HG03103 (cell line): ENCODE measurements around the gene WDR20.
A peak's percentile ranks its signal among the peaks of the same experiment; 100 is the strongest.

ENCODE experiments used
- ATAC-seq: cut with Tn5 transposase; IDR thresholded peaks from one replicate; pipeline ENCODE4 v1.9.1; 2021; ENCODE audit warnings: low read depth; ENCODE audit not compliant: unreplicated experiment

WDR20 gene

DNA sequence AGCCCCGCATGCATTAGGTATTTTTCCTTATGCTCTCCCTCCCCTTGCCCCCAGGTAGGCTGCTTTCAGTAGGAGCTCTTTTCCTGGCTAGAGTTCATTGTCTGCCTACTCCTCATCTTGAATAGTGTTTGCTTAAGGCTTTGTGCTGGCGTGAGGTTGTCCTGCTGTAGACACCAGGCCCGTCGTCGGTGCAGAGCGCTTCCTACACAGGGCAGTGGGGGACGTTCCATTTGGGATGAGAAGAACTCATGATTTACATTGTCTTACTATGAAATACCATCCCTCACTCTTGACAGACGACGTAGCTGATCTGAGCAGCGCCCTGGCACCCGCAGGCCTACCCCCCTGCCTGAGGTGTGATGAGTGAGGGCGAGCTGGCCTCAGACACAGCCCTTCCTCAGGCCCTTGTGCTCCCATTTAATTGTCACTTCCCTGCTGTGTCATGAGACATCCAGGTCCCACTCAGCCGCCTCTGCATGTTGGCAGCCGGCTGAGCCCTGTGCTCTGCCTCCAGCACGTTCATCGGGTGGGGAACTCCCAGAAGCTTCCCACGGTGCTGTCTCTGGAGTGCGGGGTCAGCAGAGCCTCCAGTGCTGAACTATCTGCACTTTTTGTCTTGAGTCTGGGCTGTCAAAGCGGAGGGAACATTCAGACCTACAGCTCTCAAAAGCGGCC lies 76.0 kb downstream of the WDR20 start:
- ATAC-seq = no peak

DNA sequence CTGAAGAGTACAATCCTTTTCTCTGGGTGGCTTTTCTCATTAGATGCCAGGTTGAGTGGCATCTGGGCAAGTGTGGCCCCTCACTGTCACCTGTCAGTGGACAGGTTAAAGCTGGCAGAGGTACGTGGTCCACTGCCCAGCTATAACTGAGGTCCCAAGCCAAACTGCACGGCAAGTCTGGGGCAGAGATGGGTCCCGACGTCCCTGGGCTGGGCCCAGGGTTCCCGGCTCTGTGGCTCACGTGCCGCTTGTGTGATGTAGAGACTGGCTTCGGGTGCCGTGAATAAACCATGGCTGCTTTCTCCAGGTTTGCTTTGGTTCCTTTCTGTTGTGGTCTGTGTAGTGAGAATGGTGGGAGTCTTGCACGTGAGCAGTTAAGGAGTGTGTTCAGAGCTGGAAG lies 77.7 kb downstream of the WDR20 start:
- no peak for ATAC-seq

DNA sequence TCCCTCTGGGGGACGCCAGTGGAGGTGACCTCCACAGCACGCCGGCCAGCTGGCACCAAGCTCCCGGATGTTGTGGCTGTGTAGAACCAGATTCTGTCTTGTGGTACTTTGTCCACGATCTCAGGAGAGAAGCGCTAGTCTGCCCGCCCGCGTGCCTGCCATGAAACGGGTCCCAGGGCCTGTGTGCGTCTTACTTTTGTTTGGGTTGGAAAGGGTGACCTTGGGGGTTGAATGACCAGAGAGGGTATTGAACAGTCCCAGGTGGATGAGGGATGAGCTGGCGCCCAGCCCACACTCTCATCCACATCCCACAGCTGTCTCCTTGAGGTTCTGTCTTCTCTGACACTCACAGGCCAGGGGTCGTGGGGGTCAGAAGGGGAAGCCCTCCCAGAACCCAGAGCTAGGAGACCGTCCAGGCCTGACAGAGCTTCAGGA lies 78.3 kb downstream of the WDR20 start:
- ATAC-seq = no peak

DNA sequence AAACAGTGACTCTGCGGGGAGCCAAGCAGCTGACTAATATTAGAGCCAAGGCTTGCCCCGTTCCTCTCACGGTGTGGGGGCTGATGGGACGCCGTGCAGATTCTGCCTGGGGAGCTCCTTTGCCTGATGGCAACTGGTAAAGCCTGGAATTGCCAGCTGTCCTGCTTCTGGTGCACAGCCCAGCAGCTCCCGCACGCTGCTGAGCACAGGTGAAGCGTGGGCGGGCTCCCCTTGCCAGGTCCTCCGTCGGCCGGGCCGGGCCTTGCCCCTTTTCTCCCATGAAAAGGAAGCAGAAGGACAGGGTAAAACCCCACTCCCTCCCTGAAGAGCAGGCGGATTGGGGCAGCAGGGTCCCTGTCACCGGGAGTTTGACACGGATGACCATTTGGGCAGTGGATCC lies 79.0 kb downstream of the WDR20 start:
- ATAC-seq = no peak

DNA sequence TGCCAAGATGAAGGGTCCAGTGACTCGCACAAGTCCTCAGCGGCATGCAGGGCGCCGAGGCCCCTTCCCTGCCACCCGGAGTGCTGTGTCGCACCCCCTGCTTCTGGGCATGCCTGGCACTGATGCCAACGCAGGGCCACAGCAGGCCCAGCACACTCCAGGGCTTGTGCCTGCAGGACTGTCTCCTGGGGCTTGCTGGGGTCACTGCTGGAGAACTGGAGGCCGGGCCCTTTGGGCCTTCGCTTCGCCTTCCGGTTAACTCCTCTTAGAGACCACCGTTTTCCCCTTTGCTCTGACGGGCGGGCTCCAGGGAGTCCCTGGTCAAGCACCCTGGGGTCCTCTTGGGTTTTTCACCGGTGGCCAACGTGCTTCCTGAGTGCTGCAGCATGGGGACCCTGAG lies 79.6 kb downstream of the WDR20 start:
- ATAC-seq = no peak

DNA sequence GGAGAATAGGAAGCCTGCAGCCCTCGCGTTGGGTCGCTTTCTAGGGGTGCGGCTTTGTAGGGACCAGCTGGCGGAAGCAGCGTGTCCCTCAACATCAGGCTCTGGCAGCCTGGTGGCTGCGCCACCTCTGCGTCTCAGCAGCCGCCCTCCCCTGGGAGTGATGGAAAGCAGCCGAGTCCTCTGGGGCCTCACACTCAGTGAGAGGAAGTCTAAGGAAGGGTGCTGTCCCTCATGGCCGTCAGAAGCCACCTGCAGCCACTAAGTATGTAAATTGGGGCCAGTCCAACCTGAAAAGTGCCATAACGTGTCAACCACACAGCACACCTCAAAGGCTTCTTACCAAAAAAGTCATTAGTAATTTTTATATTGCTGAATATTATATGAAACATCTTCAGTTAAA lies 80.3 kb downstream of the WDR20 start:
- peak; percentile 91 for ATAC-seq

DNA sequence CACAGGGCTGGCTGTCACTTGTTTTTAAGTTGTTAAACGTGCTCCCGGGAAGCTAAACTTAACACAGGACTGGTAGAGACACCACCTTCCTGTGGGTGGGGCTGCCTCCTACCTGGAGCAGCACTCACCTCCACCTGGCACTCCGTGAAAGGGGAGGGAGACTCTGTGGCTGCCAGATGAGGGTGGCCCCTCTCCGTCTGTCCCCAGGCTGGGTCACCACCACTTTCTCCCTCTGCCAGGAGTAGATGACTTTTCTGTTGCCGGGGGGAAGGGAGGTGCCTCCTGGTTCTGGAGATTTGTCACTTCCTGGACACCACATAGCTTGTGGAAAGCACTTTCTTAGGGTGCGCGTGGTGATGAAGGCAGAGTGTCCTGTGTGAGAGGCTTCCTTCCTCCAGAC lies 81.3 kb downstream of the WDR20 start:
- ATAC-seq = no peak

DNA sequence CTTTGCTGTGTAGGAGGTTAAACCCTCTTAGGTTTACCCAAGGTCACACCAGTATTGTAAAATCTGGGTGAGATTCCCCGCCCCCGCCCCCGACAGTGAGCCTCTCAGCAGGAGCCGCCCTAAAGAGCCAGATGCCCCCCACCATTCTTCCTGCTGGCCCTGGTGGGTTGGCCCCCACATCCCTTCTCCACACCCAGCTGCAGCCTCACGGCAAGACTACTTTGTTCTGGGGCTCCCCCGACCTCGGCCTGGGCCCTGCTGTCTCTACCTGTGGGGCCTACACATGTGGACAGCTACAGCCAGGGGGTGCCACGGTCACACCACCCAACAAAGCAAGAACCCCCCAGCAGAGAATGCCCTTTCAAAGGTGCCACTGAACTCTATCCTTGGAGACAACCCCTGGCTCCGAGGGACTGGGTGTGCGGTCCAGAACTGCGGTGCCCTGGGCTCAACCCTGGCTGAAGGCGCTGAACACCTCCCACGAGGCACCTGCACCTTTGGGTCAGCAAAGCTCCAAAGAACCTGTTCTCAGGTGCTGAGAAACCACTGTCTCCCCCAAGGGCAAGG lies 82.4 kb downstream of the WDR20 start:
- no peak for ATAC-seq

DNA sequence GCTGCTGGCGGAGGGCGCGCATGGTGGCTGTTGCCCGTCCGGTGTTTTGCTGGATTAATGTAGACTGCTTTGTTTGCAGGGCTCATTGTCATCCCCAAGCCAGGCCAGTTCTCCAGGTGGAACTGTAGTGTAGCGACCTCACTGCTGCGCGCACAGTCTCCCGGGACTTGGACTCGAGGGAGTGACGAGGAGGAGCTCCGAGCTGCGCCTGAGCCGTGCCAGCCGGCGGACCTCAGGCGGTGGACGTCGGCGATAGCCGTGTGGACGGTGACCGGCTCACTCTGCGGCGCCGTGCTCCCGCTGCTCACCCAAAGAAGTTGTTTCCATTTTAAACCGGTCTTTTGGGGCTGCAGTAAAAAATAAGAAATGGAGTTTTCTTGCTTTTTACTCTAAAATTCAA lies 83.1 kb downstream of the WDR20 start:
- no peak for ATAC-seq

DNA sequence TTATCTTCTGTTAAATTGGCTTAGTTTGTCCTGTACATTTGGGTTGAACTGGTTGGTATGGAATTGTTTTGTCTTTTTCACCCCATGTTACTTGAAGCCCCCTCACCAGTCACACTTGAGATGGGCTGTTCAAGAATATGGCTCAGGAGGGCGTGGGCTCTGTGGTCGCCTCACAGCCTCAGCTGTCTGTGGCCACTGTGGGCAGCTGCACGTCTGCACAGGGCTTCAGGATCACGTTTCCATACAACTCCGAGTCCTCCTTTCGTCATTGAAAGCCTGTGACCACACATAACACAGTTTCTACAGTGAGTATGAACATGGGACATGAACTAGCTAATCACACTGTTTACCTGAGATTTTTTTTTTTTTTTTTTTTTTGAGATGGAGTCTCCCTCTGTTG lies 84.0 kb downstream of the WDR20 start:
- ATAC-seq = no peak

DNA sequence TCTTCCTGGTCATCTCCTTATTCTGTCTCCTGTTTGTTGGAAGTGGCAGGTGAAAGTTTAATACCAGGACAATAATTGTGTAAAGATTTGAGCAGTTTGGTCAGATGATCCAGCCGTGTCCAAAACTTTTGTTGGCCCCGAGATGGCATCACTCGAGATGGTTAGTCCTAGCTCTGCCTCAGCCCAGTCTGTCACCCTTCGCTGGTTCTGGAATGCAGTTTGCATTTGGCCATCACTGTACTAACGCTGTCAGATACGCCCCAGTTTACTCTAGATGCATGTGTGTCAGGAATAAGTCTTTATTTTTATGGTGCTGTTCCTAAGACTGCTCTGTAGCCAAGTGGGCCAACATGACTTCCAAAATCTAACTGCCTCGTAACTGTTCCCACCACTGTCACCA lies 85.7 kb downstream of the WDR20 start:
- ATAC-seq = no peak

DNA sequence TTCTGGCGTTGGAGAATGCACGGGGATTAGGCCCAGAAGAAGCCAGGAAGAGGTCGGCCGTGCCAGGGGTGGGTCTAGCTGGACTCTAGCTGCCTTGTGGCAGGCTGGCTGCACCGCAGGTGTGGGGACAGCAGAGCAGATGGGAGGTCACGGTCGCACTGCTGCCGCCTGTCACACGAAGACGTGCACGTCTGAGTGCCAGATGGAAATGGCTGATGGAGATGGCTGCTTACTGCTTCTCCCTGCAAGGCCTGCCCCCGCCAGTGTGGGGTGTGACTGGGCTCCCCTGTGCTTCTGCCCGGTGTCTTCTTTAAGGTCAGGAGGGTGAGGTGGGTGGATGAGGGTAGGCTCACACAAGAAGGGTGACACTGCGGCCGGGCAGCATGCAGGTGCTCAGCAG lies 86.2 kb downstream of the WDR20 start:
- ATAC-seq = no peak

DNA sequence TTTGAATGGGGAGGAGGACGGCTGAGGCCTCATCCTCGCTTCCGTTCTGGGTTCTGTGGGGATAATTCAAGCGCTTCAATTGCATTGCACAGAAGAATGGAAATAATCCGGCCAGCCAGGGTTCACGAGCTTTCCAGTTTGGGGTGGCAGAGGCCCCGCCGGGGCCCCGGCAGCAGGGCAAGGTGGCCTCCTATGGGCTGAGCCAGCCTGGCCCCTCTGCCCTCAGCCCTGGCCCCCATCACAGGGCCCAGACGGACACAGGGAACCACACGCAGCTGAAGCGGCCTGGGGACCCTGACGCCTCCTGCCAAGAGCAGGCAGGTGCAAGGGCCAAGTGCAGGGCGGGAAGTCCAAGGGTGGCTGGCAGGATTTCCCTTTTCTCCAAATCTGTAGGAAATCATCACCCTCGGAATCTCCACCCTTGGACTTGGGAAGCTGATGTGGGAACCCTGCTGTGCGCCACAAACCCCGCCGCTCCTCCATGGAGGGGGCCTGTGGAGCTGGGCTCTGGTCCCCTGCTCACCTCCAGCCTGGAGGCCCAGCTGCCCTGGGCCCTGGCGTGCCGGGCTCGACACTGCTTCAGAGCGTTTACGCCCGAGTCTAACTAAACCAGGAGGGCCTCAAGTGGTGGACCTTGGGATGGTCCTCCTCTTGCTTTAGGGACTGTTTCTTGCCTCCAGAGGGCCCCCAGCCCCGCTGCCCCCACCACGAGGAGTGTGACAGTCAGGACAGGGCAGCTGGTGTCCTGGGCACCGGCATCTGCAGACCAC lies 86.8 kb downstream of the WDR20 start:
- no peak for ATAC-seq

DNA sequence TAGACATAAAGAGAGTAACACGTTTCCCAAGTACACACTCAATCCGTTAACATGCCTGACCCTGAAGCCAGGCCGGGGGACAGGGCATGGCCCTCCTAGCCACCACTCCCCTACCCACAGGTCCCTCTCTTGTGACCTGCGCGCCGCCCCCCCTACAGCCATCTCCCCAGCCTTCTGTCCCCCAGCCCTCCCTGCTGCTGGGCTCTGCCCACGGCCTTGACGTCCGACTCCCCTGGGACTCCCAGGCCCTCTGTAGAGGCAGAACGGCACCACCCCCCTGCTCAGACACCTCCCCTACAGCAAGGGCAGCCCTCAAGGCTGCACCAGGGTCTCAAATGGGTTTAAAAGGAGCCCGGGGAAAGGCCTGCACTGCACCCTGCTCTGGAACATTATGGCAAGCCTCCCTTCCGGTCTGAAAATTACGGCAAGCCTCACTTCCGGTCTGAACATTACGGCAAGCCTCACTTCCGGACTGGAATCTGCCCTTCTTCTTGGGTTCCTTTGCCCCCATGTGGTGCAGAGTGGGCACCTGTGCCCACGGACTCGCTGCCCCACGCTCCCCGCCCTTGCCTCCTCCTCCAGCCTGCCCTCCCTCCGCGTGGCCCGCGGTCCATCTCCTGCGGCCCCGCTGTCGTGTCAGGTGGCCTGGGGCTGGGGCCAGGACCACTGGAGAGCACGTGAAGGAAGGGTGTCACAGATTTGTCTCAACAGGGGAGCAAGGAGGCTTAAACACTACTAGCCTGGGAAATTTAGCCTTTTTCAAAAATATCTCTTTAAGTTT lies 87.7 kb downstream of the WDR20 start:
- no peak for ATAC-seq

DNA sequence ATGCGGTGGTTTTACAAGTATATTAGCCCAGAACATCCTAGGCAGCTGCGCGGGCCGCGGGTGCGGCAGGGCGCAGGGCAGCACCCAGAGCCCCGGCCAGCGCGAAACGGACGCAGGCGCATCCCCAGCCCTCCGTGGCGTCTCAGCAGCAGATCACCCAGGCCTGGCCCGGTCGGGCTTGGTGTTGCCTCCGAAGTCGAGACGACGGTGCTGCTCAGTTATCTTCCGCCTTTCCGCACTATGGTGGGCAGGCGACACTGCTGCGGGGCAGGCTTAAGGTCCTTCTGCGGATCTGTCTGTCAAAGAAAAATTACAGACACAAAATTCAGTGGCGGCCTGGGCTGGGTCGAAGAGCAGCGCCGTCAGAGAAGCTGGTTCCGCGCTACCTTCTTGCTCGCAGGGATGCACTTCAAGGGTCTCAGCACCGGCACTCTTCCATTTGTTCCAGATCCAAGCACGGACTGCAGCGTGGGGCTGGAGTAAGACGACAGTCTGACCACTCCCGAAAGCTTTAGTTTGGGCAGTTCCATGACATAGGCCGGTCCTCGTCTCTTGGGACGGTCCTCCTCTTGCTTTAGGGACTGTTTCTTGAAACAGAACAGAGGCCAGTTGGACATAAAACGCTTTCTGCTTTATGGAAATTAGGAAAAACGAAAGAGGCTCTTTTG lies 89.5 kb downstream of the WDR20 start:
- no peak for ATAC-seq

DNA sequence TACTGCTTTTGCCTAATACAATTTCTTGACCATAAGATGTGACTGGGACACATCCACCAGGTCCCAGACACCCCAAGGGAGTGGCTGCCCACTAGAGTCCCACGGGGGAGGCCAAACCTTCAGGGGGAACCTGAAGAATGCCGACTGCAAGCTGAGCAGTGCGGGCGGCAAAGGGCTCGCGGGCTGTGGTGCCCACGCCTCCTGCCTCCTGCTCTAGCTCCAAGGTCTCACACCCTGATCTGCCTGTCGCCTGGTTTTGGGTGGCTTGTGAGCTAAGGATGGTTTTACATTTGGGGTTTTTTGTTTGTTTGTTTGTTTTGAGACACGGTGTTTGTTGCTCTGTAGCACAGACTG lies 90.0 kb downstream of the WDR20 start:
- ATAC-seq = no peak

DNA sequence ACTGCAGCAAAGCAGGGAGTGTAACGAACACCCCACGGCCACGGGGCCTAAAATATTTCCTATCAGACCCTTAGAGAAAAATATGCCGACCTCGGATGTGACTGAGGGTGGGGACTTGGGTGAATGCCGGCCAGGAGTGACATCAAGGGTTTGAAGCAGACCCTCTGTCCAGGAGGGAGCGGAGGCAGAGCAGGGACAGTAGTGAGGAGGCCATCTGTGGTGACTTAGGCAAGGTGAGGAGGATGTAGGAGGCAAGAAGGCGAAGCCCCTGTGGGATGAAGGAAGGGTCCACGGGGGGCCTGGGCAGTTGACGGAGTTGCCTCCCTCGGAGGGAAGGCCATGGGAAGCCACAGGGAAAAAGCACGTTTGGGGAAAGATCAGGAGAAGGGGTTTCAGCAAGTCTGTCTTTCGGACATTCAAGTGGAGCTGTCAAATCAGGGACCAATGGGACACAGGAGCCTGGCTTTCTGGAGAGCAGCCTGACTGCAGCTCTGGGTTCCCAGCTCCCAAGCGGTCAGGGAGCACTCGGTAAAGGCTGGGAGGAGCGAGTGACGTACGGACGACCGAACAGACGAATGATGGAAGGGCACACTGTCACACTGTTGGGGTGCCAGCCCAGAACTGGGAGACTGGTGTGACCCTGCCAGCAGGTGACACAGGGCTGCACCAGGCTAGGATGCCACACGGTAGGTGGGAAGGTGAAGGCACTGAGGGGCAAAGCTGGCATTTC lies 90.9 kb downstream of the WDR20 start:
- ATAC-seq = no peak

DNA sequence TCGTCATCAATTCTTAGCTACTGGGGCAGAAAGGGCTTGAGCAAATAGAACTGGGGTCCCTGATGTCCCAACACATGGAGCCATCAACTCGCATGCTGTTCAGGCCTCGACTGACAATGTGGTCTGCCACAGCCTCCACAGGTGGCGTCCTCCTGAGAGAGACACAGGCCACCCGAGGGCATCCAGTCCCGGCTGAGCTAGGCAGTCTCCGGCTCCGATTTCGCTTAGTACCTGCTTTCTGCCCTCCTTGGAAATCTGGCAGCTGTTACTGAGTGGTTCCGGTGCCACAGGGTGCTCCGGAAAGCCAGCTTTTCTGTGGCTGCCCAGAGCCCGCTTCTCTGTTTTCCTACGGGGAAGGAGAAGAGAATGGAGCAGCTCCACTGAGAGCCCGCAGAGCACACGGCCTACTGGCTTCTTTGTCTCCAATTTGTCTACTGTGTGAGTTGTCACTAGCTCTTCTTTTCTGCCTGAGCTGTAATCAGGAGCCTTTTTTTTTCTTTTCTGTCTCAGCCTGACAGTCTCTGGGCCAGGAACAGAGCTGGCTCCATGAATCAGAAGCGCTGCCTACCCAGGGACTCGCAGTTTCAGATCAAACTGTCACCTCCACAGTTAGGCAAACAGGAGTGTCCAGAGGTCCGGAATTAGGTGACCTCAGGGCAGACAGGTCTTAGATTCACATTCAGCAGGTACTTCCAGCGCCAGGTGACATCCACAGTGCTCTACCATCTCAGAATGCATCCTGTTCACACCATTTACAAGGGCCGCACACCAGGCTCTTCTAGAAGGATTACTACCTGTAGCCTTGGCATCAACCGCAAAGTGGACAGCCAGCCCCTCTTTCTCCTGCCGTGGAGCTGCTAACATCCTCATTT lies 92.0 kb downstream of the WDR20 start:
- no peak for ATAC-seq

DNA sequence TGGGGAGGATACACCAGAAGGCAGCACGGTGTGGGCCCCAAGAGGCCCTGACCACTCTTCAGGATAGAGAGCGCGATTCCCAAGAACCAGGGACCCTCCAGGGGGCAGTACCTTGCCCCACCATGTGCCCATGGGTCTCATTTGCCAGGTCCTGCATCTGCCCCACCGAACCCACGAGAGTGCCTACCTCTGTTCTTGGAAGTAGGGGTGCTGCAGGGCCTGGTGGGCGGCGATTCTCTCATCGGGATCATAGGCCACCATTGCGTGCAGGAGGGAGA lies 92.6 kb downstream of the WDR20 start:
- no peak for ATAC-seq
